GM21447 (cell line): ENCODE results near the gene GPR62.

Experiments used
- ATAC-seq: cut with Tn5 transposase; IDR thresholded peaks from one replicate; pipeline ENCODE4 v1.9.1; 2021; ENCODE audit not compliant: unreplicated experiment

GPR62 gene

GRCh38 chr3:51954105-51954504 lies 1.1 kb upstream of the GPR62 start:
- no peak for ATAC-seq

DNA sequence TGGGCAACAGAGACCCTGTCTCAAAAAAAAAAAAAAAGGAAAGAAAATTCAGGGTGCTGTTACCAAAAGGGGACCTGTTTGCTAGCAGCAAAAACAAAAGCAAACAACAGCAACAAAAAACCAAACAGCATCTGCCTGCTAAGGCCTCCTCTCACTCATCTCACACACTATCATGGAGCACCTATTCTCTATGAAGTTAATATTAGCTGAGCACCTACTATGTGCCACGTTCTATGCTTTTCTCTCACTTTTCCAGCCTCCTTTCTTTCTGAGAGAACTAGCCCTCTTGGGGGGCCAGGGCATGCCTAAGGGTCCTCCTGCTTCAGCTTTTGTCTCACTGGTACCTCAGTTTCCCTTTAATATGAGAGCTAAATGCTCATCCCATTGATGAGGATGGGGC lies 468 bp upstream of the GPR62 start:
- no peak for ATAC-seq

DNA sequence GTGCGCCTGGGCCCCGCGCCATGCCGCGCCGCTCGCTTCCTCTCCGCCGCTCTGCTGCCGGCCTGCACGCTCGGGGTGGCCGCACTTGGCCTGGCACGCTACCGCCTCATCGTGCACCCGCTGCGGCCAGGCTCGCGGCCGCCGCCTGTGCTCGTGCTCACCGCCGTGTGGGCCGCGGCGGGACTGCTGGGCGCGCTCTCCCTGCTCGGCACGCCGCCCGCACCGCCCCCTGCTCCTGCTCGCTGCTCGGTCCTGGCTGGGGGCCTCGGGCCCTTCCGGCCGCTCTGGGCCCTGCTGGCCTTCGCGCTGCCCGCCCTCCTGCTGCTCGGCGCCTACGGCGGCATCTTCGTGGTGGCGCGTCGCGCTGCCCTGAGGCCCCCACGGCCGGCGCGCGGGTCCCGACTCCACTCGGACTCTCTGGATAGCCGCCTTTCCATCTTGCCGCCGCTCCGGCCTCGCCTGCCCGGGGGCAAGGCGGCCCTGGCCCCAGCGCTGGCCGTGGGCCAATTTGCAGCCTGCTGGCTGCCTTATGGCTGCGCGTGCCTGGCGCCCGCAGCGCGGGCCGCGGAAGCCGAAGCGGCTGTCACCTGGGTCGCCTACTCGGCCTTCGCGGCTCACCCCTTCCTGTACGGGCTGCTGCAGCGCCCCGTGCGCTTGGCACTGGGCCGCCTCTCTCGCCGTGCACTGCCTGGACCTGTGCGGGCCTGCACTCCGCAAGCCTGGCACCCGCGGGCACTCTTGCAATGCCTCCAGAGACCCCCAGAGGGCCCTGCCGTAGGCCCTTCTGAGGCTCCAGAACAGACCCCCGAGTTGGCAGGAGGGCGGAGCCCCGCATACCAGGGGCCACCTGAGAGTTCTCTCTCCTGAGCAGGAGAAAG lies 951 bp downstream of the GPR62 start:
- no peak for ATAC-seq

GRCh38 chr3:51957520-51958205 lies 2.5 kb downstream of the GPR62 start:
- ATAC-seq: no peak

DNA sequence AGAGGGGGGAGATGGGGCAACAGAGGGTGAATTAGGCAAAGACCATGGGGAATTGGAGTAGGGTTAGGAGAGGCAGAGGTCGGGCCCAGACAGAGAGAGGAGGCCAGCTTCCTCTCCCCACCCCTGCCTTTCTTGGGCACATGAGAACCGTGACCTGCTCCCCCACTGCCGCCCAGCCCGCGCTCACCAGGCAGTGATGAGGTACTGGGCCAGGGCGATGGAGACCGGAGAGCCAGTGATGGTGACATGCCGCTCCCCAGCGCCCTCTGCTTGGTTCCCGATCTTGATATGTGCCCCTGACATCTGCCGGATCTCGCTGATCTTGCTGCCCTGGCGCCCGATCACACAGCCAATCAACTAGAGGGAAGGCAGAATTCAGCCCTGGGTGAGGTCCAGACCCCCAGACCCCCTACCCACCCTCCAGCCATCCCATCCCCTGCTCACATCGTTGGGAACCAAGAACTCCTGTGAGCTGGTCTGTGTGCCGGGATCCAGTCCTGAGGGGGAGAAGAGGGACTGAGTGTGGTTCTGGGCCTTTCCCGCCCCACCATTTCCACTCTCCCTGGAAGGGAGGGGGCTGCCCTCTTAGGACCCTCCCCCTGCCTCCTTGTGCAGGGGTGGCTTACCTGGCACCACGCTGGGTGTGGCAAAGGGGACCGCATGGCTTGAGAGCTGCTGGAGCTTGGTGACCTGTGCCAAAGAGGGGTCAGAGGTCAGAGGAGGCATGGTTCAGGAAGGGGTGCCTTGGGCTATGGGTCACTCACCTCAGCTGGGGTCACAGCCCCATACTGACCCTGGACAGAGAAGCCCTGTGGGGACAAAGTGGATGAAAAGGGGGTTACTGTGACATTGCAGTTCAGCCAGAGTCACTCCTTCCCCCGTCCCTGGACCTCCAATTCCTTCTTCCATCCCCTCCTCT lies 3.7 kb downstream of the GPR62 start:
- no peak for ATAC-seq

DNA sequence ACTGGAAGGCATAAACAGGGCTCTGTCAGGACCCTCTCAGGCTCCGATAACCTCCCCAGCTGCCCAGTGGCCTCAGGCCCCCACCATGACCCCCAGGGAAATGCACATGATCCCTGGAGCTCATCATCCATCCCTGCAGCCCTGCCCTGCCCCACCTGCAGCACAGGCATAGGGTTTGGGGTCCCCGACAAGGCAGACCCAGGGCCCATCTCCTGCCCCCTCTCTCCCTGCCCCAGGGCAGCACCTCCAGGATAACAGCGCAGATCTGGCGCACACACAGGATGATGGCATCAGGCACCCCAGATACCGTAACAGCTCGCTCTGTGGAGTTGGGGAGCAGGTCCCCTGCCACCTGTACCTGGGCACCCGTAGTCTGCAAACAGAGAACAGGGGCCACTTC lies 4.5 kb downstream of the GPR62 start:
- no peak for ATAC-seq

DNA sequence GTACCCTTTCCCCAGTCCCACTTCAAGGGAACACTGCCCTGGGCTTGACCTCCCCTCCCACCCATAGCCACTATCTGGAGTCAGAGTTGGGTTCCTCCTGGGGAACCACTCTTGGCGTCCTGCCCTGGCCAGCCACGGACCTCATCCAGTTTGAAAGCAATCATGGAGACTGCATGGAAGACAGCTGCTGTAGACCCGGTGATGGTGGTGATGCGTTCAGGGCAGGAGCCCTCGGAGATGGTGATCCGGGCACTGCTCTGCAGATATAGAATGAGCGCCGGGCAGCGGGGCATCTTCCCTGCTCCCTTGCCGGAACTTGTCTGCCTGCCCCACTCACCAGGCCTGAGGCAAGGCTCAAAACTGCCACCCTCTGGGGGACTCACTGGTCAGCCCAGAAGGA lies 5.2 kb downstream of the GPR62 start:
- ATAC-seq: no peak

DNA sequence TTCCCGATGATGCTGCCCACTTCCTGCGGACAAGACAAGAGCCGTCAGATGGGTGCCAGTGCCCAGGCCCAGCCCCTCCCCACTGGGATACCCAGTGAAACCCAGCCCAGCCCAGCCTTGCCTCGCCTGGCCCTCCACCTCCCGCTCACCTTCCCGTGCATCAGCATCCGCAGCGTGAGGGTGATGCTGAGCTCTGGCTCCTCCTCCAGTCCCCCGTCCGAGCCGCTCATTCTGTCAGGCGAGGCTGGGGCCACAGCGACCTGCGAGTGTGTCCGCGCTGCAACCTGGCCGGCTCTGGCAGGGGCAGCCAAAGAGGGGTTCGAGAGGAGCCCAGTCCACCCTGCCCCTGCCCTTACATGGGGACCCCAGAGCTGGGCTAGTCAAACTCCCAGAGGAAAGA lies 5.8 kb downstream of the GPR62 start:
- no peak for ATAC-seq

GRCh38 chr3:51961602-51962569 lies 6.7 kb downstream of the GPR62 start:
- no peak for ATAC-seq

DNA sequence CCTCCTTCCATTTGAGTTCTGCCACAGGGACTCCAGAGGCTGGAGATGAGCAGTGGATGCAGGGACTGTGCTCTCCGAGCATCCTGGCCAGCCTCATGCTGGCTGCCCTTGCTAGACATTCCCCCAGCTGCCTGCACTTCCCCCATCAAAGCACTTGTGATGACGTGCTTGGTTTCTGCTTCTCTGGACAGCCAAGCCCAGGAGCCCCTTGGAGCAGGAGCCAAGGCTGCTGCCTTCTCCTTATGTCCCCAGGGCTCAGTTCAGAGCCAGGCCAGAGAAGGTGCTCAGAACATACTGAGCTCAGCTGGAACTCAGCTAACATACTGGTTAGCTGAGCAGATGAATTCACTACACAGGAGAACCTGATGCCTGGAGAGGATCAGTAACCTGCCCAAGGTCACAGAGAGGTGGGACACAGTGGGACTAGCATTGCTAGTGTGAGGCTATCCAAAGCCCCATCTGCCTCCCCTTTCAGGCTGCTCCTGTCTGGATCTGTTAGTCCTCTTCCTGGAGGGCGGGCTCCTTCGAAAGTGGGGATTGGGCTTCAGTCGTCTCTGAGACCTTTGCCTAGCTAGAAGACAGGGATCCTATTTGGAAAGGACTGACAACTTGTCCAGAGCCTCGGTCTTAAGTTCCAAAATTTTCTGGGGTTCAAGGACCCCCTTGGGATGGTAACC lies 7.8 kb downstream of the GPR62 start:
- no peak for ATAC-seq

DNA sequence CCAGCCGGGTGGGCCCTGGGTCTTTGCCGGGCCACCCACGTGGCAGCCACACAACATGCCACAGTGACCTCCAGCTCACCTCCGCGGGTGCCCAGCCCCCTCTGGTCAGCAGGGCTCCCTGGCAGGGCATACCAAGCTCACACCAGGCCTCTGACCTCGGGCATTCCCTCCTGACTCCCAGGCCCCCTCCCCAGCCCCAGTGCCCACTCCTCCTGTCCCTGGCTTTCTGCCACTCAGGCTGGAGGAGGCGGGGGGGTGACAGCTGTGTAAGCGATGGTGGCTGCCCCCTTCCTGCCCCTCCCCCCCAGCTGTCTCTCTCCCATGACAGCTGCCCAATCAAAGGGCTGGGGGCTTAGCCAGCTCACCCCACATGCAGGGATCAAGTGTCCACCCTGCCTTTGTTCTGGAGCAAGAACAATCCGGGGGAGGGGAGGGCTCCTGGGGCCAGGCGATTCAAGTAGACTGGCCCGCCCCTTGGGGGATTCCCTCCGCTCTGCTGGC lies 8.8 kb downstream of the GPR62 start:
- ATAC-seq: no peak

DNA sequence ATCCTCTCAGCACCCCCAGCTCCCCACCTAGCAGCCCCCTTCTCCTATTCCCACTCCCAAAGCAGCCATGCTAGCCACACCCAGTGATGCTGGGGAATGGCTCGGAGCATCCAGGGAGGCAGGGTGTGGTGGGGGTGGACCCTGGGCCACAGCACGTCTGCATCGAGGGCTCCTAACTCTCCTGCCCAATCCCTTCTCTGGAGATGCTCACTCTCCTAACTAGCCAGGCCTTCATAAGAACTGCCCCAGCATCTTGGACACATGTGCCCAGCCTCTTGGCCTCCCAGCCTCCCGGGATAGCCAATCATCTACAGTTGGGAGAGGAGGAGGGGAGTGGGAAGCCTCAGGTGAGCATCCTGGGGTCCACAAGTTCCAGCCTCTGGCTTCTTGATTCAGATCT lies 9.3 kb downstream of the GPR62 start:
- ATAC-seq: no peak

DNA sequence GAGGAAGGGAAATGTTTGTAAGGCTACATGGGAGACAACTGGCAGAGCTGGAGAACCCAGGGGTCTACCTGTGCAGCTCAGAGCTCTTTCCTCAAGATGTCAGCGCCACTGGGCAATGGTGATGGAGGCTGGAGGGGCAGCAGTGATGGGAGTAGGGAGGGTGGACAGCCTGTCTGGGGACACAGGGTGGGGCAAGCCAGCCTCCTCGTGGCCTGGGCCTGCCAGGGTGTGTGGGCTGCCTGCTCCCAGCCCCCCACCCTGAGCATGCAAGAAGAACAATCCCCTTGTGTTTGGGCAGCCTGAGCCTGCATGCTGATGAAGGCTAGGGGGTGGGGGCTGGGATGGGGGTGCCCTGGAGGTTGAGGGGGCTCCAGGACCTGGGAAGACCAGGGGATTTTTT lies 10.8 kb downstream of the GPR62 start:
- no peak for ATAC-seq

GRCh38 chr3:51966486-51966885 lies 11.3 kb downstream of the GPR62 start:
- no peak for ATAC-seq

GRCh38 chr3:51966922-51967383 lies 11.8 kb downstream of the GPR62 start:
- peak; percentile 50 for ATAC-seq

GRCh38 chr3:51967384-51968169 lies 12.4 kb downstream of the GPR62 start, which contains the start of gene PCBP4:
TSS of gene PCBP4 (minus strand) at chr3:51967454. CDS start at chr3:51961240, 6,214 bp downstream.
- peak; percentile 48 for ATAC-seq

- ATAC-seq: no peak
These were observed 13.1 kb downstream of the GPR62 start for GRCh38 chr3:51968170-51968775.
